ENCODE data around the gene ADCY6. TPM values are rescaled to one million over a fixed set of nuclear protein-coding genes. Genes with fewer than 3 reads are reported as not detected.
A peak's percentile ranks its signal among the peaks of the same experiment; 100 is the strongest.

ADCY6 gene
- total and polyA plus RNA-seq, 2 donors (not counting 3 experiments of a cell fraction or from before 2014, with no cell fraction given) = 37.0 to 46.2 TPM

- no TSS peak for BruUV-seq (replicated peaks)
- Histone ChIP-seq H3K9ac (replicated peaks; ENCODE audit: extremely low read depth, insufficient read depth, low read length) (no peak overlapping the region), H3K9me3 (replicated peaks; ENCODE audit: control insufficient read depth, insufficient read depth, low read length) (no peaks in the 10 kb centered on the region), H2AFZ (ENCODE audit: low read depth, low read length) (no peak overlapping the region), H3K9me1 (replicated peaks; ENCODE audit: control insufficient read depth, extremely low read depth, insufficient read depth, low read length) (no peaks in the 10 kb centered on the region), H3K4me3 (replicated peaks in 1 of 3; ENCODE audit: insufficient read depth in 1 of 3, low read depth in 1 of 3, low read length in 3 of 3) (no peak overlapping the region), H3K4me2 (ENCODE audit: insufficient read depth, low read length) (no peak overlapping the region), H3K36me3 (ENCODE audit: control insufficient read depth in 2 of 2, extremely low read depth in 1 of 2, insufficient read depth in 2 of 2, low read length in 2 of 2) (no peaks in the 10 kb centered on the region), H3K79me2 (ENCODE audit: control insufficient read depth, insufficient read depth, low read length) (no peaks in the 10 kb centered on the region), H3K27me3 (ENCODE audit: control insufficient read depth in 2 of 2, insufficient read depth in 2 of 2, low read length in 2 of 2) (no peaks in the 10 kb centered on the region), H3K4me1 (ENCODE audit: control insufficient read depth, extremely low read depth, insufficient read depth, low read length) (peaks cover 10% of the 10 kb centered on the region), H3K27ac (ENCODE audit: insufficient read depth, low read depth, low read length) (no peak overlapping the region), H4K20me1 (replicated peaks; ENCODE audit: control insufficient read depth, extremely low read depth, insufficient read depth, low read length) (no peaks in the 10 kb centered on the region)
- DNase-seq (ENCODE audit: low read depth, low spot score) (peak; percentile 40), FAIRE-seq (no peak)
- dilution Hi-C loops (cut with MboI; ENCODE audit: extremely low pct_ligation_motif_present, low sequenced_read_pairs) (no loop called here), intact Hi-C loops (cut with micrococcal nuclease) (no loop called here)
- TF ChIP-seq POLR2AphosphoS5 (IDR thresholded peaks at IDR 0.05; ENCODE audit: insufficient read depth, low read depth, low read length) (no peak), EZH2 (IDR thresholded peaks at IDR 0.05; ENCODE audit: borderline replicate concordance, low read depth, low read length, severe bottlenecking) (no peak), CTCF (IDR thresholded peaks at IDR 0.05; ENCODE audit: extremely low read depth in 1 of 2, insufficient read depth in 1 of 2, low read depth in 1 of 2, low read length in 2 of 2) (no peak), MYC (IDR thresholded peaks at IDR 0.05; ENCODE audit: low read depth, low read length) (no peak), POLR2A (IDR thresholded peaks at IDR 0.05; ENCODE audit: low read depth, low read length) (no peak), JUN (IDR thresholded peaks at IDR 0.05; ENCODE audit: borderline replicate concordance, insufficient read depth, insufficient read length, low read depth) (no peak), MAX (IDR thresholded peaks at IDR 0.05; ENCODE audit: insufficient read depth, insufficient read length) (no peak), GATA2 (IDR thresholded peaks at IDR 0.05; ENCODE audit: insufficient read depth, insufficient read length, low read depth, low read length) (no peak), FOS (IDR thresholded peaks at IDR 0.05; ENCODE audit: borderline replicate concordance, insufficient read depth, low read length) (no peak)
- CTCF ChIA-PET = interaction anchor here (1.5 to 3.3 kb wide), 2 partner anchors 42 to 58 kb away, joined by 5 to 14 read pairs; no protein-coding TSS in a partner anchor
- POLR2A ChIA-PET = no interaction called here
Observed at GRCh38 chr12:48810903-48811431, 22.1 kb upstream of the ADCY6 start.
